IPS-NIHi7 (cell line): ENCODE measurements around the gene BTBD10.

Experiments
- DNase-seq: peaks from one replicate; pipeline ENCODE4 v3.0.0; 2012; ENCODE audit warnings: mixed read lengths; ENCODE audit errors: extremely low spot score

BTBD10 gene

DNA sequence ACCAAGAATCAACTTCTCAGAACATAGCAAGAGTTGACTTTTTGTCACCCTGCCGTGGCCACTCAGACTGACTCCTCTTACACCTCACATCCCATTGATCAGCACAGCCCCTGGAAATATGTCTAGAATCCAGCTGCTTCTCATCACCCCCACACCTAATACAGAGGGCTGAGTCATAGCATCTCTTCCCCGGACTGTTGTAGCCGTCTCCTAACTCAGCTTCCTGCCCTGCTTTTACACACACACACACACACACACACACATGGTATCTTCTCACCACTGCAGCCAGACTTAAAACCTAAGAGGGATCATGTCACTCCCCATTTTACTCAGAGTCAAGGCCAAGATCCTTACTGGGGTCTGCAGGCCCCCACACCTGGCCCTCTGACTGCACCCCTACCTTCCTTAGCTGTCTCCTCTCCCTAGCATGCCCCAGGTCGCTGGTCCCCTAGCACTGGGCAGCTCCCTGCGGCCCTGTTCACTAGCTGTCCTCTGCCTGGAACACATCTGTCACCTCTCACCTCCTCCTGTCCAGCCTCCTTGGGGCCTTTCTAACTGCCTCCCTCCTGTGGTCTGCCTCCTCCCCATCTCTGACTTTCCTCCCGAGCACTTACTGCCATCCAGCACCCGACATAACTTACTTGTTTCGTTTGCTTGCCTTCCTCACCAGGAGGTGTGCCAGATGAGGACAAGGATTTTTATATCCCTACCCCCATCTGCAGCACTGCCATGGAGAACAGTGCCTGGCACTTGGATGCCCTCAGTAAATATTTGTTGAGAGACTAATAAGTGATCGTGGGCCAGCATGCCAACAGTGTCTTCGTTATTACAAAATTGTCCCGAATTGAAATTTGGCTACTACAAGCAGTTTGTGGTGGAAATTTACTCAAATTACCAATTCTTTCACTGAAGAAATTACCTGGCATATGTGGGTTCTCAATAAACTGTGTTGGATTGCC is 123.5 kb downstream of the BTBD10 start:
- no peak for DNase-seq

GRCh38 chr11:13338427-13339069 is 124.5 kb downstream of the BTBD10 start:
- DNase-seq, result no peak

DNA sequence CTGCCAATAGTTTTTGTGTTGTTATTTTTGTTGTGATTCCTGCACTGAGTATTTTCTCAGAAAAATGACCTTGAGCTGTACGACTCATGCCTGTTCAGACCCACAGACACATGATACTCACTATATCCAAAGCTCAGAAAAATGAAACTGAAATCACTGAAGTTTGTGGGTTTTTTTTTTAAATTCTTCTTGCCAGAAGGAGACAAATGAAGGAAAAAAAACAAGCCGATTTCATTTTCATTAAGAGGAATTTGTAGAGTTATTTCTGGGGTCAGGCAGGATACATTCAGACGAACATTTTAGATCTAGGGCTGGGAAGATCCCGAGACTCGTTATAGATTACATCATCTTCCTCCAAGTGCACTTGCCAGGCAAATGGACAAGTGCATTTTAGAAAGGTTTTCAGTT is 125.0 kb downstream of the BTBD10 start:
- no peak for DNase-seq
